Femur (tissue), 1 donor: ENCODE measurements around the gene CAPN12.
"Not testable (repeated sequence)": the region's sequence is repeated elsewhere in the genome, so short reads cannot be mapped to it uniquely, and the experiment has no call there.

Experiments used
- DNase-seq: peaks from one replicate; pipeline ENCODE4 v3.0.0-alpha.2; 2017

The CAPN12 gene, protein sequence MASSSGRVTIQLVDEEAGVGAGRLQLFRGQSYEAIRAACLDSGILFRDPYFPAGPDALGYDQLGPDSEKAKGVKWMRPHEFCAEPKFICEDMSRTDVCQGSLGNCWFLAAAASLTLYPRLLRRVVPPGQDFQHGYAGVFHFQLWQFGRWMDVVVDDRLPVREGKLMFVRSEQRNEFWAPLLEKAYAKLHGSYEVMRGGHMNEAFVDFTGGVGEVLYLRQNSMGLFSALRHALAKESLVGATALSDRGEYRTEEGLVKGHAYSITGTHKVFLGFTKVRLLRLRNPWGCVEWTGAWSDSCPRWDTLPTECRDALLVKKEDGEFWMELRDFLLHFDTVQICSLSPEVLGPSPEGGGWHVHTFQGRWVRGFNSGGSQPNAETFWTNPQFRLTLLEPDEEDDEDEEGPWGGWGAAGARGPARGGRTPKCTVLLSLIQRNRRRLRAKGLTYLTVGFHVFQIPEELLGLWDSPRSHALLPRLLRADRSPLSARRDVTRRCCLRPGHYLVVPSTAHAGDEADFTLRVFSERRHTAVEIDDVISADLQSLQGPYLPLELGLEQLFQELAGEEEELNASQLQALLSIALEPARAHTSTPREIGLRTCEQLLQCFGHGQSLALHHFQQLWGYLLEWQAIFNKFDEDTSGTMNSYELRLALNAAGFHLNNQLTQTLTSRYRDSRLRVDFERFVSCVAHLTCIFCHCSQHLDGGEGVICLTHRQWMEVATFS

DNA sequence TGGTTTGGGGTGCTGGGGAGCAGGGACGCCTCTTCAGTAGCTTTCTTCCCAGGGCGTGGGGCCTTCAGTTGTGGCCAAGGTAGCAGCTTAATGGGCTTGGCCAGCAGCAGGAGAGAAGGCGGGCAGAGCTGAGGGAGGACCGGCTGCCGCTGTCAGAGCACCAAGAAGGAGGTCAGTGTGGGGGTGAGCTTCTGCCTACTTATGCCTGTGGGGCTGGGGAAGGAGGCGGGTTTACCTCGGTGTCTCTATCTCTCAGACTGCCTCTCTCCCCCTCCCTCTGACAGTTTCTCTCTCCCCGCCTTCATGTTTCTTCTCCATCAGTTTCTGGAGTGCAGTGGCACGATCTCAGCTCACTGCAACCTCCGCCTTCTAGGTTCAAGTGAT, at the start of gene CAPN12:
CAPN12 (minus strand) TSS at position 177 of the 384 bp plus-strand sequence. CDS start 309 bp downstream, outside the sequence.
- no peak for DNase-seq

DNA sequence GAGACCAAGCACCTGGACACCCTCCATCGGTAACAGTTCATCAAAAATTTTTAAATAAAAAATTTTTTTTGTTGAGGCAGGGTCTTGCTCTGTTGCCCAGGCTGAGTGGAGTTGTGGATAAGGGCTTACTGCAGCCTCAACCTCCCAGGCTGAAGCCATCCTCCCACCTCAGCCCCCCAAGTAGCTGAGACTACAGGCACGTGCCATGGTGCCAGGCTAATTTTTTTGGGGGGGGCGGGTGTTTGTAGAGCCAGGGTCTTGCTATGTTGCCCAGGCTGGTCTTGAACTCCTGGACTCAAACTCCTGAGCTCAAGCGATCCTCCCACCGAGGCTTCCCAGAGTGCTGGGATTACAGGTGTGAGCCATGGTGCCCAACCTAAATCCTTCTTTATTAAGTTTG, 49.4 kb upstream of the CAPN12 start:
- DNase-seq: no peak

DNA sequence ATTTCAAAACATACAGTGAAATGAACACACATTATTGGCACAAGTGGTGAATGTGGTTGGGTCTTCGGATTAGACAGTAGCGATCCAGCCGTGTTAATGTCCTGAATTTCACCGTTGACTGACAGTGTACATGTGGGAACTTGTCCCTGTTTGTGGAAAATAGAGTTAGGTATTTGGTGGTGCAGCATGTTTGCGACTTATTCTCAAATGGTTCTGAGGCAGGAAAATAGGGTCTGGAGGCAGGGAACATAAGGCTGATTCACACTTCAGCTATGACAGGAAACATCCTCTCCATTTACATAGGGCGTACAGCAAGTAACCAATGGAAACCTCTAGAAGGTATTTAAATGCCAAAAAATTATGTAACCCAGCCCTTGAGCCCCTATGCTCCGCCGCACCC, 48.9 kb upstream of the CAPN12 start:
- no peak for DNase-seq

DNA sequence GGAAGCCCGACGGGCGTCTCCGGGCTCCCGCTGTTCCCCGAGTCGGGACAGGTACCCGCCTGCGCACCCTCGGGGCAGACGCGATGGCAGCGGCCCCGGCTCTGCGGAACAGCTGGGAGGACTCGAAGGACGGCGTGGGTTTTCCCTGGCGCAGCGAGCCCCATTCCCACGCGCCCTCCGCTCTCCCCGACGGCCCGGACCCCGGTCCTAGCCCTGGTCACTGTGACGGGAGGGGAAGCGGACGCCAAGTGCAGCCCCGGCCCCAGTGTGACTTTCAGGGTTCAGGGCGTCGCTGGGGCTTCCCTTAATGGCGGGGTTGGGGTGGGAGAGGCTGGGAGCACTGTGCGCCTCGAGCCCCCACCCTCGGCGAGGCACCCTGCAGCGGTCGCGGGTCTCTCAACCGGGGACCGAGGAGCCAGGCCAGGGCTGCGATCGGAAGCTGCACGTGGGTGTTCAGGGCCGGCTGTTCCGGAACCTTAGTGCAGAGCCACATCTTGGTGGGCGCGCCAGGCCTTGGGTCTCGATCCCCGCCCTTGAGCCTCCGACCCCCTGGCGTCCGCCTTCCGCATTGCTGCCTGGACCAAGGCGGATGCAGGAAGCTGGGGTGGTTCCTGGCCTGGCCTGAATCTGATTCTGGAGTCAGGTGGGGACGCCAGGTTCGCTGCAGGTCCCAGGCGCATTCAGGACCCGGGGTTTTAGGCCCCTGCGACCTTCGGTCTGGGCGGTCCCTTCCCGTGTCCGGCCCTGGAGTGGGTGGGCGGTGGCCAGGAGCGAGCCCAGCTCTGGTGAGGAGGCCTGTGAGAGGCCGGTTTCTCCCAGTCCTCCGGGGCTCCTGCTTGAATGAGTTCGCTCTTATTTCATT, 48.2 kb upstream of the CAPN12 start:
- peak; percentile 62 for DNase-seq

DNA sequence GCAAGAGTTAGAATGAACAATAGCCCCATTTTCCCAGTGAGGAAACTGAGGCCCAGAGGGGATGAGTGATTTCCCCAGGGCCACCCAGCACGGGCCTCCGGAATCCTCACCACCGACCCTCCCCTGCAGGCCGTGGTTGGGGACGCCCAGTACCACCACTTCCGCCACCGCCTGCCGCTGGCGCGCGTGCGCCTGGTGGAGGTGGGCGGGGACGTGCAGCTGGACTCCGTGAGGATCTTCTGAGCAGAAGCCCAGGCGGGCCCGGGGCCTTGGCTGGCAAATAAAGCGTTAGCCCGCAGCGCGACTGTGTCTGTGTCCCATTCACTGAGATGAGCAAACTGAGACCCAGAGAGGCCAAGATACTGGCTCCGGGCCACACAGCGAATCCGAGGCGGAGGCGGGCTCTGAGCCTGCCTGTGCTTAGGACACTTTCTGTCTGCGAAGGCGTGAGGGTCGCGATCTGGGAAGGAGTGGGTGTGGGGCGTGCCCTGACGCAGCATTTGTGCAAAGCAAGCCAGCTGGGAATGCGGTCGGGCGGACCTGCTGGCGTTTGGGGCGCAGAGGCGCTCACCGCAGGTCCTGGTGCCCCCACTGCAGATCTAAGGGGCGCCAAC, 47.3 kb upstream of the CAPN12 start:
- DNase-seq: not testable (repeated sequence)

DNA sequence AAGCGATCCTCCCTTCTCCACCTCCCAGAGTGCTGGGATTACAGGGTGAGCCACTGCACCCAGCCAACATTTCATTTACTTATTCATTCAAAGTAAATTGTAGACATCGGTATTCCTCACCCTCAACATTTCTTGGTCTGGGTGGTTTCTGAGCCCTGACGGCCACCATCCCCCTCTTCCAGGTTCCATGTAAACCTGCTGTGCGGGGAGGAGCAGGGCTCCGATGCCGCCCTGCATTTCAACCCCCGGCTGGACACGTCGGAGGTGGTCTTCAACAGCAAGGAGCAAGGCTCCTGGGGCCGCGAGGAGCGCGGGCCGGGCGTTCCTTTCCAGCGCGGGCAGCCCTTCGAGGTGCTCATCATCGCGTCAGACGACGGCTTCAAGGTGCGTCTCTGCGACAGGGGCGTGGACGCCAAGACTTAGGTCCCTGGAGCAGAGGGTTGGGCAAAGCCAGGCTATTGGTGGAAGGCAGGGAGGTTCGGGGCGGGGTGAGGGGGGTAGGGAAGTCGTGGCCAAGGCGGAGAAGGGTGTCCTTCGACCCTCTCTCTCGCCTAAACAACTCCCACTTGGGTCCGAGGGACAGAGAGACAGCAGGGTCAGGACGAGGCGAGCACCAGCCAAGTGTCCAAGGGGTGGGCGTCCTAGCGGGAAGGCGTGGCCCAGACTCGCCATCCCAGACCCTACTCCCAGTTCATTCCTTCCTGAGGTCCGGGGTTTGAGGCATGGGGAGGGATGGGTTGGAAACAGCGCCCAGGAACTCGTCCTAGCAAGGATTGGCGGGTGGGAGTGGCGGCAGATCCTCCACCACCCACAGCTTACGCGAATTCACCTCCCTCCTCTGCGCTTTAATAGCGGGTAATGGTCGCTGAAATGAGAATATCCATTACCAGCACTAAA, 46.5 kb upstream of the CAPN12 start:
- not testable (repeated sequence) for DNase-seq

GRCh38 chr19:38788478-38789243, 44.4 kb upstream of the CAPN12 start, which contains the start of gene LGALS7B:
TSS of gene LGALS7B (plus strand) at chr19:38789200. CDS start at chr19:38789227, 27 bp downstream.
- no peak for DNase-seq

DNA sequence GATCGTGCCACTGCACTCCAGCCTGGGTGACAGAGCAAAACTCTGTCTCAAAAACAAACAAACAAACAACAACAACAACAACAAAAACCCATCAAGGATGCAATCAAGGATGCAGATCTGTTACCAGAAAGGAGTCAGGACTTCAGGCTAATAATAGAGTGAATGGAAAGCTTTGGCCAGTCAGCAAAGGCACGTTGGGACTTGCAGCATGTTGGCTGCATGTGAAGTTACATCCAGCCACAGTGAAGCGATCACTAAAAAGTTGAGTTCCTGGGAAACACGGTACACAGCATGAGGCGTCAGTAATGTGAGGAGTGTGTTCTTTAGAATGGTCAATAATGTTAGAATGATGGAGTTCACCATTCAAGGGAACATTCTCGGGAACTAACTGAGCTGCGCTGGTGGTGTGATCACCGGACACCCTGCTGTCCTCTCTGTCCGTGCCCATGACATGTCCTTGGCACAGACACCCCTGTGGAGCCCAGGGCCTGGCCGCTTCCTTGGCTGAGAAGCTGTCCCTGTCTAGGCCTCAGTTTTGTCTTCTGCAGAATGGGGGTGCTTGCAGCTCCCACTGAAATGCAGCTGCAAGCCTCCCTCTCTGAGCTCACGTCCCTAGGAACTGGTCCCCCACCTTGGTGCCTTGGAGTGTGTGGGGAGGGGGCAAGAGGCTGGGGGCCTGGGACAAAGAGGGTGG, 42.4 kb upstream of the CAPN12 start:
- DNase-seq: no peak

DNA sequence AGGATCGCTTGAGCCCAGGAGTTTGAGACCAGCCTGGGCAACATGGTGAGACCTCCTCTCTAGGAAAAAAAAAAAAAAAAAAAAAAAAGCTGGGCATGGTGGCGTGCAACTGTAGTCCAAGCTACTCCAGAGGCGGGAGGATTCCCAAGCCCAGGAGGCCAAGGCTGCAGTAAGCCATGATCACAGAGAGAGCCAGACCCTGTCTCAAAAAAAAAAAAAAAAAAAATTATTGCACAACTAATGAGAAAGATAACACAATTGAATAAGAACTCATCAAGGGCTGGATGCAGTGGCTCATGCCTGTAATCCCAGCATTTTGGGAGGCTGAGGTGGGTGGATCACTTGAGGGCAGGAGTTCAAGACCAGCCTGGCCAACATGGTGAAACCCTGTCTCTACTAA, 41.8 kb upstream of the CAPN12 start:
- DNase-seq: not testable (repeated sequence)

GRCh38 chr19:38785187-38785699, 41.0 kb upstream of the CAPN12 start:
- no peak for DNase-seq

- DNase-seq: no peak
Observed at GRCh38 chr19:38784224-38784623, 40.0 kb upstream of the CAPN12 start.

DNA sequence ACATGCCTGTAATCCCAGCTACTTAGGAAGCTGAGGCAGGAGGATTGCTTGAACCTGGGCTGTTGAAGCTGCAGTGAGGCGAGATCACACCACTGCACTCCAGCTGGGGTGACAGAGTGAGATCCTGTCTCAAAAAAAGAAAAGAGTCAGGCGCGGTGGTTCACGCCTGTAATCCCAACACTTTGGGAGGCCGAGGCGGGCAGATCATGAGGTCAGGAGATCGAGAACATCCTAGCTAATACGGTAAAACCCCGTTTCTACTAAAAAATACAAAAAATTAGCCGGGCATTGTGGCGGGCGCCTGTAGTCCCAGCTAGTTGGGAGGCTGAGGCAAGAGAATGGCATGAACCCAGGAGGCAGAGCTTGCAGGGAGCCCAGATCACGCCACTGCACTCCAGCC, 37.9 kb upstream of the CAPN12 start:
- DNase-seq: not testable (repeated sequence)

DNA sequence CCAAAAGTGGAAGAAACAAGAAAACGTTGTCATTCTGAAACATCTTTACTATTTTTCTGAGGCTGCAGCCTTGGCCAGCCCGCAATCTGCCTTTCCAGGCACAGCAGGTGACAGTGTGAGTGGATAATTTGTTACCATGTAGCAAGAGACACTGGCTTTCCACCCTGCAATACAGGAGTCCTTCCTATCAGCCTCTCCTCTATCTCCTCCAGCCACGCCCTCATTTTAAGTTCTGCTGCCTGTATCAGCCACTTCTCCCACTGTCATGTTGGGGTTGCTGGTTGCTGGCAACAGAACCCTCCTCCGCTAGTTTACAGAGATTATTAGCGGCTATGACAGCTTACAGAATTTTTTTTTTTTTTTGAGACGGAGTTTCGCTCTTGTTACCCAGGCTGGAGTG, 36.8 kb upstream of the CAPN12 start:
- DNase-seq: no peak

GRCh38 chr19:38780443-38780842, 36.2 kb upstream of the CAPN12 start:
- DNase-seq: no peak

DNA sequence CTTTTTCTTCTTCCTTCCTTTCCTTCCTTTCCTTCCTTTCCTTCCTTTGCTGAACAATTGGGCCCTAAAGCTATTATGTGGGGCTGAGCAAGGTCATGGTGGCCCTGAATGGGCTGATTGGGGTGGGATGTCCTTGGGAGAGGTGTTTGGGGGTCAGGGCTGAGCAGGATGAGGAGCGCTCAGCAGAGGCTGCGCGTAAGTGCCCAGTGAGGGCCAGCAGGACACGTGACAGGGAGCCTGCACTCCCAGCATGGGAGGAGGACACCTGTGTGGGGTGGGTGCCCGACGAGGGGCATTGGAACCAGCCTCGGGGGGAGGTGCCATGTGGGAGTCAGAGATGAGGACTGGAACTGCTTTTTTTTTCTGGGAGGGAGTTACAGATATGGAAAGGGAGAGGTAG, 34.5 kb upstream of the CAPN12 start:
- no peak for DNase-seq

DNA sequence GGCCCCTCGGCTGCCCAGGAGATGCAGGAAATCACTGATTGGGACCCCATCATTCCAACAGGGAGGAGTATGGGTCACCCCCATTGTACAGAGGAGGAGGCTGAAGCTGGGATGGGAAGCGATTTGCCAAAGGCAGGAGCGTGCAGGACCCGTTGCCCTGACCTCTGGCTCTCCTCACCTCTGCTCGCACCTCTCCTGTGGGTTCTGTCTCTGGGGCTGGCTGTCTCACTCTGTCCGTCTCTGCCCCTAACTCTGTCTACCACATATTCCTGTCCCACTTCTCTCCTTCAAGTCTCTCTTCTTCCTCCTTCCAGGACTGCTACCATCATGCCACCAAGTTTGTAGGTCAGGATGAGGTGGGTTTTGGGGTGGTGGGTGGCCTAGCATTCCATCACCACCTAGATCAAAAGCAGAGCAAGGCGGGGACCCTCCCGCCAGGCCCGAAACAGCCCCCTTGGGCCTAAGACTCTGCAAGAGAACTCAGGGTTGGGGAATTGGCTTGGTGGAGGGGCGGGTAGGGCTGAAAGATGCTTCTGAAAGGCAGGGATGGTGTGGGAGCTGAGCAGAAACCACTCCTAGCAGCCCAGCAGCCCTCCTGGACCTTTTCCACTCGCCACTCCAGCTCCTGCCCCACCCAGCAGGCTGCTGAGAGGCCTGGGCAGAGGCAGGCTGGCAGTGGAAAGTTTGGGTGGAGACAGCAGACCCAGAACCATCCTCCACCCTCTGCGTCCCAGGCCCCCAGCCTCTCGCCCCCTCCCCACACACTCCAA, 30.1 kb upstream of the CAPN12 start:
- DNase-seq: no peak

DNA sequence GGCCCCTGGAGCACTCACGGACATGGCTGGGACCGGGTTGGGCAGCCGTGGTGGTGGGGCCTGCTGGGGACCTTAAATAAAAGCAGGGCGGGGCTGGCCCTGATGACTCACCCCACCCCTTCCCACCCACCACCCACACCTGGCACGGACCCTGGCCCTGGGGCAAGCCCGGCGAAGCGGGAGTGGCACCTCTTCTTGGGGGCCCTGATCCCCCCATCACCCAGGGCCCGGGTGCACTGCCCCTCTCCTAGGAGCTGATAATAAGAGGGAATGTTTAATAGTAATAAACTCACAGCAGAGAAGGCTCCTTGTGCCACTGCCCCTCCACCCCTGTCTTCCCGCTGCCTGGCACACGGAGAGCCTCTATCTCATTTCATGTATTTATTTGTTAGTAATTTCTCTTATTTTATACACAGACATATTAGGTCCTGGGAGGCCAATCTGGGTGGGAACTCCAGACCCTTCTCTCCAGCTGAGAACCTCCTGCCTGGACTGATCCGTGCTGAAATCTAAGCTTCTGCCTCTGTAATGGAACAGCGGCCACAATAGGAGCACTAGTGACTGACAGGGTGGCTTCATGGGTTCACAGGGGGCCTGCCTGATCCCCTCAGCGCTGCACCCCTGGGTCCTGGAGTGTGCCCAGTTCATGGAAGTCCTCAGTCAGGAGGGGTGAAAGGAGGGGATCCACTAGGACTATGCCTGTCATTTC, 29.3 kb upstream of the CAPN12 start, which contains the start of gene LGALS7:
LGALS7 (minus strand) TSS at position 49 of the 709 bp plus-strand sequence; CDS start at position 24, 25 bp downstream.
- DNase-seq: no peak

DNA sequence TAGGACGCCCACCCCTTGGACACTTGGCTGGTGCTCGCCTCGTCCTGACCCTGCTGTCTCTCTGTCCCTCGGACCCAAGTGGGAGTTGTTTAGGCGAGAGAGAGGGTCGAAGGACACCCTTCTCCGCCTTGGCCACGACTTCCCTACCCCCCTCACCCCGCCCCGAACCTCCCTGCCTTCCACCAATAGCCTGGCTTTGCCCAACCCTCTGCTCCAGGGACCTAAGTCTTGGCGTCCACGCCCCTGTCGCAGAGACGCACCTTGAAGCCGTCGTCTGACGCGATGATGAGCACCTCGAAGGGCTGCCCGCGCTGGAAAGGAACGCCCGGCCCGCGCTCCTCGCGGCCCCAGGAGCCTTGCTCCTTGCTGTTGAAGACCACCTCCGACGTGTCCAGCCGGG, 27.3 kb upstream of the CAPN12 start:
- DNase-seq: not testable (repeated sequence)
